ENCODE results near the gene ANAPC4.

Gene ANAPC4

GRCh38 chr4:25452081-25452480 is 75.0 kb downstream of the ANAPC4 start:
- Histone ChIP-seq H3K9ac (ENCODE audit: low read depth, low read length) (no peak overlapping the region), H3K36me3 (ENCODE audit: insufficient read depth, low read length) (no peaks in the 10 kb centered on the region), H3K9me3 (ENCODE audit: control insufficient read depth, insufficient read depth, low read length) (no peaks in the 10 kb centered on the region)

DNA sequence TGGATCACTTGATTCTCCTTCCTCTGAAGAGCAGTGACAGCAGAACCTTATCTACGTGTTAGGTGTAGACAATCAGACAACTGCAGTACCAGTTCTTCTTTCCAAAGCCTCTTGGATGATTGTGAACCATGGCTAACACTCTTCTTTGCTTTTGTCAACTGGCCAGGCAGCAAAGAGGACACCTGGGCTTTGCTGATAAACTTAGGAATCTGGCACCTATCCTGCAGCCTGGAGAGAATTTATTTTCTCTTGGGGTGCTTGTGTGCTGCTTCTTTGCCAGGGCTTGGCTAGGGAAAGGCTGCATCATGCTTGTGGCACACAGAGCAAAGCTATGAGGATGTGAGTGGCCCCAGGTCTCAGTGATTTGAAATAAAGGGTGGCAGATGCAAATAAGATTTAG is 77.4 kb downstream of the ANAPC4 start:
- Histone ChIP-seq H3K4me1 (ENCODE audit: insufficient read depth, low read length) (peaks cover 27% of the 10 kb centered on the region), H3K36me3 (ENCODE audit: insufficient read depth, low read length) (no peaks in the 10 kb centered on the region), H3K9ac (ENCODE audit: low read depth, low read length) (no peak overlapping the region), H3K9me3 (ENCODE audit: control insufficient read depth, insufficient read depth, low read length) (no peaks in the 10 kb centered on the region)

More at GRCh38 chr4:25452081-25452480, 75.0 kb downstream of the ANAPC4 start:
- peaks cover 39% of the 10 kb centered on the region for H3K4me1 ChIP-seq (ENCODE audit: insufficient read depth, low read length)

GRCh38 chr4:25457053-25457715 is 80.1 kb downstream of the ANAPC4 start:
- H3K9ac ChIP-seq (ENCODE audit: low read depth, low read length), result no peak overlapping the region
- H3K4me1 ChIP-seq (ENCODE audit: insufficient read depth, low read length), result peaks cover 12% of the 10 kb centered on the region
- H3K9me3 ChIP-seq (ENCODE audit: control insufficient read depth, insufficient read depth, low read length), result no peaks in the 10 kb centered on the region
- H3K36me3 ChIP-seq (ENCODE audit: insufficient read depth, low read length), result no peaks in the 10 kb centered on the region

DNA sequence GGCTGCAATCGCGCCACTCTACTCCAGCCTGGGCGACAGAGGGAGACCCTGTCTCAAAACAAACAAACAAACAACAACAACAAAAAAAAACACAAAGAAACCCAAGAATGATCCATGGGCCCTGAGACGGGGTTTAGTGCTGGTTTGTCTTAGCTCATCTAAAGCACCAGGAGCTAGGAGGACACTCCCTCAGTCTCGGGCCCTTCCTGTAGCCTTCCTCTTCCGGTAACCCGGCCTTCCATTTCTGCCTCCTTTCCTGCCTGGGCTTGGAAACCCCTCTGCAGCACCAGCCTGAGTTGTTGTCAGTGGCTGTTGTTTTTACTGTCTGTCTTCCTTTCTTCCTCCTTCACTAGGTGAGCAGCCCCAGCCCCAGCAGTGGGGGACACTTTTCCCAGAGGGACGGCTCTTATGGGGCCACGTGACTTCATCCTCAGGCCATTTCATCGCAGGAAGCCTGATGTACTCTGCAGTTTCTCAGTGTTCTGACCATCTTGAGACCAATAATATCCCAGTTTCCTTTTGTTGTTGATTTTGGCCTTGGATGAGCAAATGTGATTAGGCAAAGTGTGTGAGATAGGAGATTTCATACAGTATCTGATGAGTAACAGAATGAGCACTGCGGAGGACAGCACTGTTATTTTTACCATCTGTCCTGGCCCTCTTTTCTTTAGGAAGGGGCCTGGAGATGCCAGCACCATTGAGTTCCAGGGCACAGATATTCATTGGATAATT is 90.1 kb downstream of the ANAPC4 start:
- no peak overlapping the region for H3K9ac ChIP-seq (ENCODE audit: low read depth, low read length)

DNA sequence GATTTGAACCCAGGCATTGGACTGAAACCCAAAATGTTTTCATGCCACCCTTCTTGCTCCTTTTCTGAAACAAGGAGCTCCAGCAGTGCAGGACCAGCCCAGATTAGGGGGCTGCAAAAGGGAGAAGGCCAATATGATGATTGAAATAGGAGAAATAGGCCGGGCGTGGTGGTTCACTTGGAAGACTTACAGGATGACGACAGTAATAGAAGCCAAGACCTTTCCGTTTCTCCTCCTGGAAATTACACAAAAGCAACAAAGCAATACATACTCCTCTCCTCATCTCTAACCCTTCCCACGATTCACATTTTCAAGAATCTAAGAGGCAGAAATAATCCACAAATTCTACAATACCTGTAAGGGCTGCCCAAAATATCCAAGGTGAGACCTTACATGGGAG is 90.8 kb downstream of the ANAPC4 start:
- no peaks in the 10 kb centered on the region for H3K9me3 ChIP-seq (ENCODE audit: control insufficient read depth, insufficient read depth, low read length)
- no peaks in the 10 kb centered on the region for H3K4me1 ChIP-seq (ENCODE audit: insufficient read depth, low read length)
- H3K36me3 ChIP-seq (ENCODE audit: insufficient read depth, low read length), result no peaks in the 10 kb centered on the region
- no peak overlapping the region for H3K9ac ChIP-seq (ENCODE audit: low read depth, low read length)

More for the DNA sequence above, 90.1 kb downstream of the ANAPC4 start:
- Histone ChIP-seq H3K4me1 (ENCODE audit: insufficient read depth, low read length) (no peaks in the 10 kb centered on the region), H3K9me3 (ENCODE audit: control insufficient read depth, insufficient read depth, low read length) (no peaks in the 10 kb centered on the region), H3K36me3 (ENCODE audit: insufficient read depth, low read length) (no peaks in the 10 kb centered on the region)

Measured in ES-I3 (cell line).